ENCODE data around the gene CRISPLD2. TPM values are rescaled to one million over a fixed set of nuclear protein-coding genes. Genes with fewer than 3 reads are reported as not detected.
A peak's percentile ranks its signal among the peaks of the same experiment; 100 is the strongest.

CRISPLD2 gene
- total RNA-seq, 1 experiment from 2014 or later, result 0.28 TPM

DNA sequence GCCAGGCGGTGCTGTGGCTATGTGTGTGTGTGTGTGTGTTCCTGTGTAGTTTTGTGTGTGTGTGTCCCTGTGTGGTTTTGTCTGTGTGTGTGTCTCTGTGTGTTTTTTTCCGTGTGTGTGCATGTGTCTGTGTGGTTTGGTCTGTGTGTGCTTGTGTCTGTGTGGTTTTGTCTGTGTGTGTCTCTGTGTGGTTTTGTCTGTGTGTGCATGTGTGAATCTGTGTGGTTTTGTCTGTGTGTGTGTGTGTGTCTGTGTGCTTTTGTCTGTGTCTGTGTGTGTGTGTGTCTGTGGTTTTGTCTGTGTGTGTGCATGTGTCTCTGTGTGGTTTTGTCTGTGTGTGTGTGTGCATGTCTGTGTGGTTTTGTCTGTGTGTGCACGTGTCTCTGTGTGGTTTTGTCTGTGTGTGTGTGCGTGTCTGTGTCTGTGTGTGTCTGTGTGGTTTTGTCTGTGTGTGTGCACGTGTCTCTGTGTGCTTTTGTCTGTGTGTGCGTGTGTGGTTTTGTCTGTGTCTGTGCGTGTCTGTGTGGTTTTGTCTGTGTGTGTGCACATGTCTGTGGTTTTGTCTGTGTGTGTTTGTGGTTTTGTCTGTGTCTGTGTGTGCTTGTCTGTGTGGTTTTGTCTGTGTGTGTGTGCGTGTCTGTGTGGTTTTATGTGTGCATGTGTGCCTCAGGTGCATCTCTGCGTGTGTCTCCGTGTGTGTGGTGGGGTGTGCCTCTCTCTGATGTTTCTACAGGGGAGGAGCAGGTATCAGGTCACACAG is 129.2 kb downstream of the CRISPLD2 start:
- no peaks in the 10 kb centered on the region for H3K27me3 Mint-ChIP-seq (ENCODE audit: insufficient read depth, unreplicated experiment)

DNA sequence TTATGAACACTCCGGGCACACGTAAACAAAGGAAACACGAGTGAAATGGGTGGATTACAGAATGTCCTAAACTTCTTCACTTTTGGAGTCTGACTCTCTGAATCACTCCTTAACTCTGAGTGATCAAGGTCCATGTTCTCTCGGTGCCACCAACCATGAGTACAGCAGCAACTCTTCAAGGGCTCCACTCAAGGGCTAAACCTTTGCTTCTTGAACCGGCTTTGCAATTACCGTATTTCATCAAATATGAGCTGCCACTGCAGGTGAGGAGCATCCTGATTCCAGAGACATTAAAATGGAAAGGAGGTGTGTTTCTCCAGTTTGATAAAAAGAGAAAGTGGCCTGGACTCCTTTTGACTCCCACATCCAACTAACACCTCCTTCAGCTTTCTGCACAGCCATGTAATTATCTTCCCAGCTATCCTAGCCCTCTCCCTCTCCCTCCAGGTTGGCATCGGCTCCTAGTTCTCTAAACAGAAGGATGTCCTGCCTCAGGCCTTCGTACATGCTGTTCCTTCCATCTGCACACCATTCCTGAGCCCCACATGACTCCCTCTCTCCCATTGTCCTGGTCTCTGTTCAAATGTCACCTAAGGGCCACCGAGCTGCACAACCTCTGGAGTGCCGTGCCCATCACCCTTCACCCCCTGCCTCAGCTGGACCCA is 130.1 kb downstream of the CRISPLD2 start:
- Mint-ChIP-seq H3K36me3 (ENCODE audit: insufficient read depth, unreplicated experiment) (no peaks in the 10 kb centered on the region), H3K9me3 (ENCODE audit: unreplicated experiment) (no peaks in the 10 kb centered on the region), H3K27me3 (ENCODE audit: insufficient read depth, unreplicated experiment) (no peaks in the 10 kb centered on the region), H3K4me3 (ENCODE audit: unreplicated experiment) (no peak overlapping the region), H3K4me1 (ENCODE audit: insufficient read depth, unreplicated experiment) (no peaks in the 10 kb centered on the region), H3K27ac (ENCODE audit: low read depth, unreplicated experiment) (no peak overlapping the region)
- intact Hi-C loops (cut with micrococcal nuclease), result loop anchor here (5.0 kb wide), 1 partner anchor 328 kb away; no protein-coding TSS in a partner anchor
- ChIA-PET CTCF (interaction anchor here (0.6 to 7.1 kb wide), 5 partner anchors 19 to 195 kb away, joined by 3 to 82 read pairs (median 7); no protein-coding TSS in a partner anchor), POLR2A (interaction anchor here (0.6 to 1.5 kb wide), 3 partner anchors 12 to 138 kb away, joined by 3 read pairs; no protein-coding TSS in a partner anchor)
- no TSS peak for BruUV-seq (replicated peaks)
- DNase-seq (ENCODE audit: unreplicated experiment), result no peak
- TF ChIP-seq, protein P1, sequence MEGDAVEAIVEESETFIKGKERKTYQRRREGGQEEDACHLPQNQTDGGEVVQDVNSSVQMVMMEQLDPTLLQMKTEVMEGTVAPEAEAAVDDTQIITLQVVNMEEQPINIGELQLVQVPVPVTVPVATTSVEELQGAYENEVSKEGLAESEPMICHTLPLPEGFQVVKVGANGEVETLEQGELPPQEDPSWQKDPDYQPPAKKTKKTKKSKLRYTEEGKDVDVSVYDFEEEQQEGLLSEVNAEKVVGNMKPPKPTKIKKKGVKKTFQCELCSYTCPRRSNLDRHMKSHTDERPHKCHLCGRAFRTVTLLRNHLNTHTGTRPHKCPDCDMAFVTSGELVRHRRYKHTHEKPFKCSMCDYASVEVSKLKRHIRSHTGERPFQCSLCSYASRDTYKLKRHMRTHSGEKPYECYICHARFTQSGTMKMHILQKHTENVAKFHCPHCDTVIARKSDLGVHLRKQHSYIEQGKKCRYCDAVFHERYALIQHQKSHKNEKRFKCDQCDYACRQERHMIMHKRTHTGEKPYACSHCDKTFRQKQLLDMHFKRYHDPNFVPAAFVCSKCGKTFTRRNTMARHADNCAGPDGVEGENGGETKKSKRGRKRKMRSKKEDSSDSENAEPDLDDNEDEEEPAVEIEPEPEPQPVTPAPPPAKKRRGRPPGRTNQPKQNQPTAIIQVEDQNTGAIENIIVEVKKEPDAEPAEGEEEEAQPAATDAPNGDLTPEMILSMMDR (IDR thresholded peaks at IDR 0.05; ENCODE audit: unreplicated experiment), result no peak

More for the DNA sequence above, 129.2 kb downstream of the CRISPLD2 start:
- Mint-ChIP-seq H3K4me1 (ENCODE audit: insufficient read depth, unreplicated experiment) (no peaks in the 10 kb centered on the region), H3K9me3 (ENCODE audit: unreplicated experiment) (no peaks in the 10 kb centered on the region), H3K4me3 (ENCODE audit: unreplicated experiment) (no peak overlapping the region), H3K27ac (ENCODE audit: low read depth, unreplicated experiment) (no peak overlapping the region), H3K36me3 (ENCODE audit: insufficient read depth, unreplicated experiment) (no peaks in the 10 kb centered on the region)
- ChIA-PET CTCF (interaction anchor here (1.0 to 6.8 kb wide), 3 partner anchors 23 to 194 kb away, joined by 3 to 82 read pairs (median 7); no protein-coding TSS in a partner anchor), POLR2A (interaction anchor here (0.6 kb wide), 1 partner anchor 12 kb away, joined by 3 read pairs; no protein-coding TSS in a partner anchor)
- no peak for DNase-seq (ENCODE audit: unreplicated experiment)
- intact Hi-C loops (cut with micrococcal nuclease), result no loop called here
- BruUV-seq (replicated peaks), result no TSS peak
- TF ChIP-seq, protein P1 (IDR thresholded peaks at IDR 0.05; ENCODE audit: unreplicated experiment), result no peak

DNA sequence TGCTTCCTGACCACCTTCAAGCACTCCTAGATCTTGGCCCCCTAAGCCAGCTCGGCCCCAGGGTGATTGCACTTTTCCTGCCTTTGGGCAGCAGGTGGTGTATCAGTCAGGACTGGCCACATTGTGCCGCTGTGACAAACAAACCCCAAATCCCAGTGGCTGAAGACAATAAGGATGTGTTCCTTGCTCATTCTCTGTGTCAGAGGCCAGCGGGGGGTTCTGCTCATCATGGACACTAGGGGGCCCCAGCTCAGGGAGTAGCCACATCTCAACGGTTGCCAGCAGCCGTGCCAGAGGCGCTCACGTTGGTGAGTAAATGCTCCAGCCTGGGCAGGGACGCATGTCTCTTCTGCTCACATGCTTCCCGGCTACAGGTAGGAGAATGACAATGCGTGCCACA is 131.1 kb downstream of the CRISPLD2 start:
- Mint-ChIP-seq H3K36me3 (ENCODE audit: insufficient read depth, unreplicated experiment) (no peaks in the 10 kb centered on the region), H3K27ac (ENCODE audit: low read depth, unreplicated experiment) (no peak overlapping the region), H3K4me1 (ENCODE audit: insufficient read depth, unreplicated experiment) (no peaks in the 10 kb centered on the region), H3K27me3 (ENCODE audit: insufficient read depth, unreplicated experiment) (no peaks in the 10 kb centered on the region), H3K9me3 (ENCODE audit: unreplicated experiment) (no peaks in the 10 kb centered on the region), H3K4me3 (ENCODE audit: unreplicated experiment) (no peak overlapping the region)
- CTCF ChIA-PET, result interaction anchor here (0.6 to 7.1 kb wide), 9 partner anchors 18 to 204 kb away, joined by 3 to 137 read pairs (median 5); no protein-coding TSS in a partner anchor
- DNase-seq (ENCODE audit: unreplicated experiment), result peak; percentile 62
- intact Hi-C loops (cut with micrococcal nuclease), result loop anchor here (5.0 kb wide), 1 partner anchor 329 kb away; no protein-coding TSS in a partner anchor
- POLR2A ChIA-PET, result interaction anchor here (1.1 to 1.5 kb wide), 2 partner anchors 18 to 23 kb away, joined by 3 to 4 read pairs; no protein-coding TSS in a partner anchor
- BruUV-seq (replicated peaks), result no TSS peak
- TF ChIP-seq, protein P1 (IDR thresholded peaks at IDR 0.05; ENCODE audit: unreplicated experiment), result no peak

All from MCF 10A (cell line).